ENCODE data around the gene CNGA2.

CNGA2 gene

DNA sequence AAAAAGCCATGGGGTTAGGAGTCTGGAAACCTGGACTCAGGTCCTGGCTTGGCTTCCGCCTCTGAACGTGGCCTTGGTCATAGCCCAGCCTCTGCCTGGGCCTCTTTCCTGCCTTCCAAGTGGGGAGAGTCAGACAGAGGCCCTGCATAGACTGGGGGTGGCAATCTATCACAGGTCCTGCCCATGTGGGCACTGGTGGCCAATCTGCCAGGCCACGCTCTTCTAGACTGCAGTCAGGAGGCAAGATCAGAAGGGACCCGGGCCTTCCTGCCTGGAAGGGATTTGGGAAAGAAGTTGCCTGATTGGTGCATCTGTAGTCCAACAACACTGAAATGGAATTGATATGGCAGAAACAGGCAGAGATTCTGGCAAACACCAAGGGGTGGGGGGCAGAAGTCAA is 46.1 kb downstream of the CNGA2 start:
- Histone ChIP-seq H3K27me3 (no peaks in the 10 kb centered on the region), H3K4me3 (no peak overlapping the region), H3K36me3 (no peaks in the 10 kb centered on the region), H3K4me1 (no peaks in the 10 kb centered on the region), H3K9me3 (no peaks in the 10 kb centered on the region), H3K27ac (no peak overlapping the region)
- TF ChIP-seq, protein P1, sequence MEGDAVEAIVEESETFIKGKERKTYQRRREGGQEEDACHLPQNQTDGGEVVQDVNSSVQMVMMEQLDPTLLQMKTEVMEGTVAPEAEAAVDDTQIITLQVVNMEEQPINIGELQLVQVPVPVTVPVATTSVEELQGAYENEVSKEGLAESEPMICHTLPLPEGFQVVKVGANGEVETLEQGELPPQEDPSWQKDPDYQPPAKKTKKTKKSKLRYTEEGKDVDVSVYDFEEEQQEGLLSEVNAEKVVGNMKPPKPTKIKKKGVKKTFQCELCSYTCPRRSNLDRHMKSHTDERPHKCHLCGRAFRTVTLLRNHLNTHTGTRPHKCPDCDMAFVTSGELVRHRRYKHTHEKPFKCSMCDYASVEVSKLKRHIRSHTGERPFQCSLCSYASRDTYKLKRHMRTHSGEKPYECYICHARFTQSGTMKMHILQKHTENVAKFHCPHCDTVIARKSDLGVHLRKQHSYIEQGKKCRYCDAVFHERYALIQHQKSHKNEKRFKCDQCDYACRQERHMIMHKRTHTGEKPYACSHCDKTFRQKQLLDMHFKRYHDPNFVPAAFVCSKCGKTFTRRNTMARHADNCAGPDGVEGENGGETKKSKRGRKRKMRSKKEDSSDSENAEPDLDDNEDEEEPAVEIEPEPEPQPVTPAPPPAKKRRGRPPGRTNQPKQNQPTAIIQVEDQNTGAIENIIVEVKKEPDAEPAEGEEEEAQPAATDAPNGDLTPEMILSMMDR (IDR thresholded peaks at IDR 0.05), result no peak
- DNase-seq, result no peak
- intact Hi-C loops (cut with DNase I; ENCODE audit: low total_unique reads), result no loop called here

GRCh38 chrX:151789179-151789800 is 54.7 kb downstream of the CNGA2 start:
- intact Hi-C loops (cut with DNase I; ENCODE audit: low total_unique reads), result no loop called here
- DNase-seq, result peak; percentile 66 to 78
- Histone ChIP-seq H3K4me1 (peaks cover 0 to 22% (median 4%) of the 10 kb centered on the region in 4 donors), H3K4me3 (no peak overlapping the region), H3K36me3 (no peaks in the 10 kb centered on the region), H3K9me3 (no peaks in the 10 kb centered on the region), H3K27ac (peak overlapping the region in 1 of 2 donors; percentile 26), H3K27me3 (no peaks in the 10 kb centered on the region)
- TF ChIP-seq, protein P1 (IDR thresholded peaks at IDR 0.05), result no peak

- H3K4me3 ChIP-seq, result no peak overlapping the region
- TF ChIP-seq, protein P1 (IDR thresholded peaks at IDR 0.05), result no peak
- peaks cover 0 to 22% (median 4%) of the 10 kb centered on the region in 4 donors for H3K4me1 ChIP-seq
- H3K27ac ChIP-seq, result no peak overlapping the region
- intact Hi-C loops (cut with DNase I; ENCODE audit: low total_unique reads), result no loop called here
- no peaks in the 10 kb centered on the region for H3K27me3 ChIP-seq
- DNase-seq, result no peak
- H3K9me3 ChIP-seq, result no peaks in the 10 kb centered on the region
- no peaks in the 10 kb centered on the region for H3K36me3 ChIP-seq
Observed at GRCh38 chrX:151790481-151791160, 56.1 kb downstream of the CNGA2 start.

DNA sequence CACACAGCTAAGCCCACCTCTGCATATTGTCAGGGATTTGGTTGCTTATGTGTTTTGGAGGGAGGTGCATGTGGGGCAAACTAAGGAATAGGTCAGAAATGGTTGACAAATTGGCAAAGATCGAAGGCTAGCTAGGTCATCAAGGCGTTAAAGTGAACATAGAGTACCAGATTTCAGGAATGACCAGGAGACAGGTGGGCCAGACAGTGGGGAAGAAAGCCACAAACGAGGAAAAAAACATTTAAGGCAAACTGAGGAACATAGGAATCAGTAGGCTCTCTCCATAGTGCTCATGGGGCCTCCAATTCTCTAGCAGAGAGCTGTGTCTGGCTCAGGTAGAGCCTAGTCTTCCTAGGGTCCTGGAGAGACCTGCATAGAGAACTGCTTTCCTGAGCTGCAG is 57.4 kb downstream of the CNGA2 start:
- intact Hi-C loops (cut with DNase I; ENCODE audit: low total_unique reads), result no loop called here
- Histone ChIP-seq H3K36me3 (no peaks in the 10 kb centered on the region), H3K27ac (no peak overlapping the region), H3K27me3 (no peaks in the 10 kb centered on the region), H3K4me1 (peaks cover 0 to 22% (median 4%) of the 10 kb centered on the region in 4 donors), H3K9me3 (no peaks in the 10 kb centered on the region), H3K4me3 (no peak overlapping the region)
- TF ChIP-seq, protein P1 (IDR thresholded peaks at IDR 0.05), result no peak
- no peak for DNase-seq

DNA sequence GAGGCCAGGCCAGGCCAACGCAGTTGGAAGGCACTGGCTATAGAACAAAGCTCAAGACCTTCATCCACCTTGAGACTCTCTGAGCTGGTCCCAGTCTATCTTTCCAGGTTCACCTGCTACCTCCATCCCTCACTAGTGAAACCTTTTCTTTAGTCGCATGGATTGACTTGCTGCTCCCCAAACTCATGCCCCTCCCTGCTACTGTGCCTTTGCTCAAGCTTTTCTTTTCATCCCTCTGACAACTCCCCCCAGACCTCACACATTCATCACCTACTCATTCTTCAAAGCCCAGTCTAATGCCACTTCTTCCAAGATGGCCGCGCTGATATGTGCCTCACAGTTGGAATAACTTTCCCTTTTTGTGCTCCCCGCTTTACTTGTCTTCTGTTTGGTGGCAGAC is 58.0 kb downstream of the CNGA2 start:
- intact Hi-C loops (cut with DNase I; ENCODE audit: low total_unique reads), result no loop called here
- H3K4me1 ChIP-seq, result peaks cover 0 to 22% (median 4%) of the 10 kb centered on the region in 4 donors
- no peak overlapping the region for H3K27ac ChIP-seq
- H3K27me3 ChIP-seq, result no peaks in the 10 kb centered on the region
- no peak for DNase-seq
- no peaks in the 10 kb centered on the region for H3K9me3 ChIP-seq
- no peaks in the 10 kb centered on the region for H3K36me3 ChIP-seq
- no peak overlapping the region for H3K4me3 ChIP-seq
- TF ChIP-seq, protein P1 (IDR thresholded peaks at IDR 0.05), result no peak
